Panc1 (cell line): Measurements from ENCODE around the gene GP9. TPM values are rescaled to one million over a fixed set of nuclear protein-coding genes. Genes with fewer than 3 reads are reported as not detected.
A peak's percentile ranks its signal among the peaks of the same experiment; 100 is the strongest.
"Not testable (repeated sequence)": the region's sequence is repeated elsewhere in the genome, so short reads cannot be mapped to it uniquely, and the experiment has no call there.

Experiments used
- ATAC-seq: fragments of 200-7000 bp; cut with Tn5 transposase; 2 replicates; pipeline ENCODE4 v1.9.1; 2020; ENCODE audit warnings: mild to moderate bottlenecking, moderate library complexity
- BruUV-seq: library from RNA; stranded (reverse); fragments of 400-500 nt; replicated peaks from 2 replicates; lab custom pipeline; 2021; lab: Mats Ljungman, UMichigan
- CTCF ChIA-PET: fragments of 300-600 bp; sonication (Branson Sonifier 250); formaldehyde crosslinking; loops from one replicate; lab custom pipeline; 2022; ENCODE audit warnings: antibody characterized with exemption; lab: Charles Lee
- POLR2A ChIA-PET: fragments of 300-600 bp; sonication (Branson Sonifier 250); formaldehyde crosslinking; loops from one replicate; lab custom pipeline; 2022; ENCODE audit warnings: antibody characterized with exemption; lab: Charles Lee
- DNase-seq: peaks from one replicate; pipeline ENCODE4 v3.0.0-alpha.2; 2010; ENCODE audit warnings: low read depth, low spot score
- H3K27ac ChIP-seq: 2 replicates; pipeline ENCODE4 v1.5.1; 2011; ENCODE audit warnings: mild to moderate bottlenecking, low read length, inconsistent platforms
- H3K27me3 ChIP-seq: fragments of 200-500 bp; sonication (Bioruptor generic); 2 replicates; pipeline ENCODE4 v1.6.0; 2014; ENCODE audit warnings: low read length, inconsistent platforms; ENCODE audit not compliant: control insufficient read depth, insufficient read depth
- H3K36me3 ChIP-seq: fragments of 200-500 bp; sonication (Bioruptor generic); 2 replicates; pipeline ENCODE4 v1.5.1; 2014; ENCODE audit warnings: inconsistent platforms, mild to moderate bottlenecking, low read length, moderate library complexity; ENCODE audit not compliant: control insufficient read depth, insufficient read depth
- H3K4me1 ChIP-seq: 2 replicates; pipeline ENCODE4 v1.5.1; 2011; ENCODE audit warnings: inconsistent platforms, mild to moderate bottlenecking, low read length, moderate library complexity; ENCODE audit not compliant: control insufficient read depth, insufficient read depth
- H3K4me3 ChIP-seq, 2 experiments: 2 replicates each; pipeline ENCODE4 v1.5.1; 2011 to 2012; ENCODE audit warnings: low read depth in 2 of 2, low read length in 2 of 2, mild to moderate bottlenecking in 2 of 2, inconsistent platforms in 1 of 2, moderate library complexity in 1 of 2
- H3K9me3 ChIP-seq: fragments of 200-500 bp; sonication (Bioruptor generic); 2 replicates; pipeline ENCODE4 v1.5.1; 2014; ENCODE audit warnings: low read depth, mild to moderate bottlenecking, inconsistent platforms, low read length, moderate library complexity; ENCODE audit not compliant: control insufficient read depth, insufficient read depth
- CTCF ChIP-seq: fragments of 450-650 bp; IDR thresholded peaks from 2 replicates; pipeline ENCODE4 v1.5.1; 2017; ENCODE audit warnings: mild to moderate bottlenecking
- POLR2AphosphoS5 ChIP-seq: IDR thresholded peaks from 2 replicates; pipeline ENCODE4 v1.6.1; 2012; ENCODE audit warnings: mild to moderate bottlenecking, low read depth, low read length, moderate library complexity
- REST ChIP-seq, 2 experiments: IDR thresholded peaks; 2 replicates each; pipeline ENCODE4 v1.6.1; 2011 to 2012; ENCODE audit warnings: low read depth in 2 of 2, control low read depth in 1 of 2, low read length in 1 of 2, mild to moderate bottlenecking in 1 of 2, moderate library complexity in 1 of 2; ENCODE audit not compliant: insufficient read depth in 1 of 2
- SIN3A ChIP-seq: IDR thresholded peaks from 2 replicates; pipeline ENCODE4 v1.6.1; 2012; ENCODE audit warnings: low read depth, mild to moderate bottlenecking, low read length, moderate library complexity, borderline replicate concordance; ENCODE audit not compliant: insufficient read depth
- TCF7L2 ChIP-seq: IDR thresholded peaks from 2 replicates; pipeline ENCODE4 v1.6.1; 2011; ENCODE audit warnings: mild to moderate bottlenecking, low read depth, low read length, inconsistent platforms
- in situ Hi-C: cut with HindIII; loops from 2 replicates; pipeline ENCODE4 v1.10.0; 2016; ENCODE audit warnings: low sequenced_read_pairs, low pct_unique_long_range_greater_than_20kb
- intact Hi-C: fragments of 100-400 bp; cut with micrococcal nuclease; formaldehyde crosslinking; loops from one replicate; pipeline ENCODE4 v1.10.0; 2022; ENCODE audit not compliant: unreplicated experiment
- total RNA-seq: library from RNA; stranded (reverse); gene quantifications from one replicate; pipeline ENCODE4 v1.2.1, GENCODE V29; 2021; ENCODE audit not compliant: unreplicated experiment

The GP9 gene
- total RNA-seq, 1 experiment from 2014 or later: not detected

GRCh38 chr3:129065720-129066073 is 5.1 kb downstream of the GP9 start:
- Histone ChIP-seq H3K4me3 (no peak overlapping the region), H3K27me3 (no peaks in the 10 kb centered on the region), H3K9me3 (no peaks in the 10 kb centered on the region), H3K27ac (no peak overlapping the region), H3K4me1 (no peaks in the 10 kb centered on the region), H3K36me3 (no peaks in the 10 kb centered on the region)
- BruUV-seq: no TSS peak
- intact Hi-C loops (no loop called here), in situ Hi-C loops (no loop called here)
- ChIA-PET CTCF (interaction anchor here (1.5 kb wide), 1 partner anchor 12 kb away, joined by 6 read pairs; no protein-coding TSS in a partner anchor), POLR2A (no interaction called here)
- ATAC-seq (no peak), DNase-seq (no peak)
- no peak for TF ChIP-seq CTCF
- no peak for TF ChIP-seq SIN3A
- TF ChIP-seq POLR2AphosphoS5: no peak
- no peak for TF ChIP-seq TCF7L2
- TF ChIP-seq REST (IDR thresholded peaks at IDR 0.05; ENCODE audit: insufficient read depth in 1 of 2, low read depth in 2 of 2, low read length in 1 of 2): no peak

DNA sequence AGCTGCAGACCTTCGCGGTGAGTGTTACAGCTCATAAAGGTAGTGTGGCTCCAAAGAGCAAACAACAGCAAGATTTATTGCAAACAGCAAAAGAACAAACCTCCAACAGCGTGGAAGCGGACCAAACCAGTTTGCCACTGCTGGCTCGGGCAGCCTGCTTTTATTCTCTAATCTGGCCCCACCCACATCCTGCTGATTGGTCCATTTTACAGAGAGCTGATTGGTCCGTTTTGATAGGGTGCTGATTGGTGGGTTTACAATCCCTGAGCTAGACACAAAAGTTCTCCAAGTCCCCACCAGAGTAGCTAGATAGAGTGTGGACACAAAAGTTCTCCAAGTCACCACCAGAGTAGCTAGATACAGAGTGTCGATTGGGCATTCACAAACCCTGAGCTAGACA is 7.1 kb downstream of the GP9 start:
- not testable (repeated sequence) for DNase-seq, BruUV-seq

GRCh38 chr3:129068291-129068886 is 7.8 kb downstream of the GP9 start:
- no peaks in the 10 kb centered on the region for H3K9me3 ChIP-seq
- no peaks in the 10 kb centered on the region for H3K27me3 ChIP-seq
- no peak for DNase-seq
- TF ChIP-seq POLR2AphosphoS5 (no peak), CTCF (no peak), REST (IDR thresholded peaks at IDR 0.05; ENCODE audit: insufficient read depth in 1 of 2, low read depth in 2 of 2, low read length in 1 of 2) (no peak), TCF7L2 (no peak), SIN3A (no peak)
- intact Hi-C loops: no loop called here
- ChIA-PET CTCF (interaction anchor here (0.5 kb wide), 1 partner anchor 98 kb away, joined by 5 read pairs; no protein-coding TSS in a partner anchor), POLR2A (interaction anchor here (1.1 kb wide), 2 partner anchors 15 to 245 kb away, joined by 3 read pairs; no protein-coding TSS in a partner anchor)
- H3K36me3 ChIP-seq: no peaks in the 10 kb centered on the region
- ATAC-seq: 0 out of 2 replicates have a peak, but pooled peaks have one; percentile 21
- peak overlapping the region in 1 of 2 experiments; percentile 11; a peak in 1 of 4 replicates for H3K4me3 ChIP-seq
- no peaks in the 10 kb centered on the region for H3K4me1 ChIP-seq
- H3K27ac ChIP-seq: no peak overlapping the region
- BruUV-seq: no TSS peak
- in situ Hi-C loops: no loop called here

More for the DNA sequence above, 7.1 kb downstream of the GP9 start:
- H3K27ac ChIP-seq, H3K36me3 ChIP-seq, CTCF ChIA-PET, H3K27me3 ChIP-seq, ATAC-seq, H3K9me3 ChIP-seq, H3K4me1 ChIP-seq, intact Hi-C loops, in situ Hi-C loops, H3K4me3 ChIP-seq: not testable (repeated sequence)
- POLR2A ChIA-PET: interaction anchor here (1.1 kb wide), 2 partner anchors 14 to 246 kb away, joined by 3 read pairs; no protein-coding TSS in a partner anchor
